ENCODE results near the gene USF3.

USF3 gene

DNA sequence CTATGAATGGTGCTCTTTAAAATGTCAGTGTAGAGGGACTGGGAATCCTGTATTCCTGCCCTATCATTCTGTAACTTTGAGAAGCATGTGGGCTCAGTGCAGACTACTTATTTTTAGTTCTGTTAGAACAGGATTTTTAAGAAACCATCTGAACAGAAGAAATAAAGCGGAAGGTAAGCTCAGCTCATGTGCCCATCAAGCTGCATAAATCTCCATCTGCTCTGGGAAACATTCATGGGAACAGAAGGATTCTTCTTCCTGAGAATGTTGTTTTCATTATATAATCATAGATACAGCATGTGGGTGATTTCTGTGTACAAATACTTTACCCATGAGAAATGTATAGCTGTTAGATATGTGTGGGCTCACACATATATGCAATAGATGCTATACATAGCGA lies 94.2 kb downstream of the USF3 start:
- DNase-seq = no peak

DNA sequence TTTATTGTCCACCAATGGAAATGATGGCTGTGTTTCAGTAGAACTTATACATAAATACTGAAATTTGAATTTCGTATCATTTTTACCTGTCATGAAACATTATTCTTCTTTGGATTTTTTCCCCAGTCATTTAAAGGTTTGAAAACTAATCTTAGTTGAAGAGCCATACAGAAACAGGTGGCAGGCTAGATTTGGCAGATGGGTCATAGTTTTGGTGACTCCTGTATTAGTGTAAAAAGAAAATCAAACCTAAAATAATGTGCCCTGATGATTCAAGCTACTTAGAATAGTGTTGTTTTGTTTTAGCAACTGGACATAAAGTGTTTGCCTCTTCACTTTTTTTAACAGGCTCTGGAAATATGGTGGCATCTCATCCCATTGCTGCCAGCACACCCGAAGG lies 95.2 kb downstream of the USF3 start:
- no peak for DNase-seq

DNA sequence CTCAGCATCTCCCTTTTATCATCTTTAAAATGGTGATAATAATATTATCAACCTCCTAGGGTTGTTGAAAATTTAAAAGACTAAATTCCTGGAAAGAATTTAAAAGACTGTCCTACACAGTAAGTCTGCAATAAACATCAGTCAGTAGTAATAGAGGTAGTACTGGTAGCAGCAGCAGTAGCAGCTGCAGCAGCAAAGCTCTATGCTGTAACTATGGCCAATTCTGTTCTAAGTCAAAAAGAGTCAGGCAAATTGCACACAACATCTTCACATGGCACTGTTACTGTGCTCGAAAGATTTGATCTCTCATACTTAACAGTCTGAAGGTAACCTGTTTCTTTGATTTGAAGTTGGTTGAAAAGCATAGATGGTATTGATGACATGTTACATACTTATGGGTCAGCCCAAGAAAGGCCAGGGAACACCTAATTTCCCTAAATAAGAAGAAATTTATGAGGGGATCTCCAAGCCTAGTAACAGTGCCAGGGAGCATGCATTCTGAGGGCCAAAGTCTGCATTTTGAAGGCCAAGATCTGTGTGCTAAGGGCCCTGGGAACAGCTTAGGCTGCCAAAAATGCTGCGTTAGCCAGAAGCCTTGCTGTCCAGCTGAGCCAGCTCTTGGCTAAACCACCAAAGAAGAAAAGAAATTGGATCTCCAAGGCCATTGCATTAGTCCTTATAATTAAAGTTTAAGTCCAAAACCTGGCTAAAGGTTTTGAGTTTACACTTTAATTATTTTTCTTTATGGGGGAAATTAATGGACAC lies 95.8 kb downstream of the USF3 start:
- no peak for DNase-seq
